SK-N-SH (cell line): ENCODE data around the gene SPOCK3. TPM values are rescaled to one million over a fixed set of nuclear protein-coding genes. Genes with fewer than 3 reads are reported as not detected.

Experiments used
- CTCF ChIA-PET: fragments of 300-600, 350-600 bp; formaldehyde crosslinking; extraction: SDS; loops from one replicate; lab custom pipeline; 2021; lab: Yijun Ruan, JAX
- POLR2A ChIA-PET: fragments of 350-600 bp; sonication (Branson Sonifier 250); formaldehyde crosslinking; extraction: SDS; loops from one replicate; lab custom pipeline; 2020; ENCODE audit warnings: antibody characterized with exemption, inconsistent platforms; lab: Yijun Ruan, JAX
- DNase-seq: peaks from one replicate; pipeline ENCODE4 v3.0.0; 2012
- H2AFZ ChIP-seq: fragments of 200-600 bp; sonication (generic); 2 replicates; pipeline ENCODE4 v1.8.1; 2016; ENCODE audit warnings: antibody characterized with exemption, mild to moderate bottlenecking, low read depth
- H3F3A ChIP-seq: fragments of 200-600 bp; sonication (generic); replicated peaks from 2 replicates; pipeline ENCODE3; 2016; ENCODE audit warnings: antibody characterized with exemption, mild to moderate bottlenecking; ENCODE audit not compliant: insufficient read depth
- H3K27ac ChIP-seq, 2 experiments: fragments of 200-500 bp in 1 of 2; fragments of 200-600 bp in 1 of 2; sonication (Bioruptor generic) in 1 of 2; sonication (generic), shearing (Covaris generic) in 1 of 2; 2 replicates each; pipeline versions ENCODE4 v1.5.1 to v1.6.1; 2014 to 2016; ENCODE audit warnings: low read depth in 2 of 2, inconsistent platforms in 1 of 2, low read length in 1 of 2, mild to moderate bottlenecking in 1 of 2, mixed read lengths in 1 of 2
- H3K27me3 ChIP-seq: fragments of 200-600 bp; sonication (generic), shearing (Covaris generic); 2 replicates; pipeline ENCODE4 v1.6.1; 2016; ENCODE audit warnings: mixed run types; ENCODE audit not compliant: insufficient read depth
- H3K36me3 ChIP-seq, 2 experiments: fragments of 200-500 bp in 1 of 2; fragments of 200-600 bp in 1 of 2; sonication (Bioruptor generic) in 1 of 2; sonication (generic) in 1 of 2; replicated peaks in 1 of 2; 2 replicates each; pipeline versions ENCODE3 to v1.5.1; 2014 to 2016; ENCODE audit warnings: low read length in 1 of 2, mild to moderate bottlenecking in 1 of 2; ENCODE audit not compliant: insufficient read depth in 2 of 2, control insufficient read depth in 1 of 2
- H3K4me1 ChIP-seq, 2 experiments: fragments of 200-500 bp in 1 of 2; fragments of 200-600 bp in 1 of 2; sonication (Bioruptor generic) in 1 of 2; sonication (generic), shearing (Covaris generic) in 1 of 2; 2 replicates each; pipeline versions ENCODE4 v1.5.1 to v1.6.1; 2014 to 2016; ENCODE audit warnings: low read depth in 1 of 2, low read length in 1 of 2, mixed run types in 1 of 2; ENCODE audit not compliant: insufficient read depth in 2 of 2, control insufficient read depth in 1 of 2
- H3K4me2 ChIP-seq: fragments of 200-600 bp; sonication (generic), shearing (Covaris generic); 2 replicates; pipeline ENCODE4 v1.6.1; 2017; ENCODE audit warnings: mixed run types
- H3K4me3 ChIP-seq, 2 experiments: fragments of 200-500 bp in 1 of 2; fragments of 200-600 bp in 1 of 2; sonication (Bioruptor generic) in 1 of 2; sonication (generic), shearing (Covaris generic) in 1 of 2; 2 replicates each; pipeline versions ENCODE4 v1.5.1 to v1.8.1; 2014 to 2016; ENCODE audit warnings: low read depth in 2 of 2, inconsistent platforms in 1 of 2, low read length in 1 of 2, mild to moderate bottlenecking in 1 of 2, mixed read lengths in 1 of 2, moderate library complexity in 1 of 2
- H3K79me2 ChIP-seq: fragments of 200-600 bp; sonication (generic); 2 replicates; pipeline ENCODE4 v1.8.1; 2017; ENCODE audit warnings: mild to moderate bottlenecking; ENCODE audit not compliant: insufficient read depth
- H3K9ac ChIP-seq: fragments of 200-600 bp; sonication (generic); 2 replicates; pipeline ENCODE4 v1.6.1; 2017; ENCODE audit warnings: mixed run types
- H3K9me2 ChIP-seq: fragments of 200-600 bp; sonication (generic); 2 replicates; pipeline ENCODE4 v1.6.1; 2017; ENCODE audit warnings: mixed run types
- H3K9me3 ChIP-seq: fragments of 200-600 bp; sonication (generic); 2 replicates; pipeline ENCODE4 v1.6.1; 2017; ENCODE audit warnings: mixed run types, mild to moderate bottlenecking, moderate library complexity
- H4K20me1 ChIP-seq: fragments of 200-600 bp; sonication (generic); 2 replicates; pipeline ENCODE4 v1.6.1; 2017; ENCODE audit warnings: mild to moderate bottlenecking, mixed run types; ENCODE audit not compliant: insufficient read depth
- ELF1 ChIP-seq: IDR thresholded peaks from 2 replicates; pipeline ENCODE4 v1.4.0; 2012
- EZH2phosphoT487 ChIP-seq: fragments of 200-600 bp; sonication (generic); IDR thresholded peaks from 2 replicates; pipeline ENCODE4 v1.6.1; 2017; ENCODE audit warnings: low read depth, mixed run types, mild to moderate bottlenecking, antibody characterized with exemption, moderate library complexity, borderline replicate concordance
- FOXM1 ChIP-seq: IDR thresholded peaks from 2 replicates; pipeline ENCODE4 v1.4.0; 2012; ENCODE audit warnings: low read depth, mild to moderate bottlenecking
- GATA2 ChIP-seq: sonication (generic); formaldehyde crosslinking; IDR thresholded peaks from 2 replicates; pipeline ENCODE4 v1.5.0; 2020; ENCODE audit warnings: mild to moderate bottlenecking, missing genetic modification reagents
- JUND ChIP-seq: IDR thresholded peaks from 2 replicates; pipeline ENCODE4 v1.4.0; 2012
- MEF2A ChIP-seq: IDR thresholded peaks from 2 replicates; pipeline ENCODE4 v1.4.0; 2012; ENCODE audit warnings: low read depth, borderline replicate concordance
- MXI1 ChIP-seq: IDR thresholded peaks from 2 replicates; pipeline ENCODE4 v1.6.1; 2012; ENCODE audit warnings: mild to moderate bottlenecking, low read depth, low read length, improper control_type of control experiment
- POLR2AphosphoS5 ChIP-seq: IDR thresholded peaks from 2 replicates; pipeline ENCODE4 v1.6.1; 2012; ENCODE audit warnings: low read depth, low read length
- RAD21 ChIP-seq: IDR thresholded peaks from 2 replicates; pipeline ENCODE4 v1.6.1; 2012; ENCODE audit warnings: mild to moderate bottlenecking, low read length
- RCOR1 ChIP-seq: fragments of 150-350 bp; IDR thresholded peaks from 2 replicates; pipeline ENCODE4 v1.6.1; 2017; ENCODE audit warnings: antibody characterized with exemption, low read length
- RXRA ChIP-seq: IDR thresholded peaks from 2 replicates; pipeline ENCODE4 v1.4.0; 2012; ENCODE audit warnings: low read depth, mild to moderate bottlenecking, borderline replicate concordance
- SIN3A ChIP-seq: IDR thresholded peaks from 2 replicates; pipeline ENCODE4 v1.6.1; 2012; ENCODE audit warnings: low read depth, mild to moderate bottlenecking, low read length, moderate library complexity, borderline replicate concordance
- TAF1 ChIP-seq: IDR thresholded peaks from 2 replicates; pipeline ENCODE4 v1.6.1; 2012; ENCODE audit warnings: low read depth, mild to moderate bottlenecking, low read length, moderate library complexity, borderline replicate concordance
- TEAD4 ChIP-seq: IDR thresholded peaks from 2 replicates; pipeline ENCODE4 v1.4.0; 2012; ENCODE audit warnings: mild to moderate bottlenecking, borderline replicate concordance; ENCODE audit not compliant: insufficient read depth
- WGBS: methylation state at CpG from one replicate; pipeline ENCODE4 v1.1.6; 2017; ENCODE audit warnings: low lambda C conversion rate; 5-methylcytosine and 5-hydroxymethylcytosine counted together
- polyA plus RNA-seq, 3 experiments: library from polyadenylated mRNA; depleted of rRNA; stranded (reverse); fragments of >200 nt; gene quantifications; 2 replicates each; pipeline ENCODE4 v1.2.3, GENCODE V29; 2012
- TF ChIP-seq, protein P1 (sequence below): IDR thresholded peaks from 2 replicates; pipeline ENCODE4 v1.4.0; 2012; ENCODE audit warnings: low read depth
- TF ChIP-seq, protein P2 (sequence below): IDR thresholded peaks from 2 replicates; pipeline ENCODE4 v1.4.0; 2012; ENCODE audit warnings: low read depth, borderline replicate concordance
- TF ChIP-seq, protein P3 (sequence below): IDR thresholded peaks from 2 replicates; pipeline ENCODE4 v1.6.1; 2012; ENCODE audit warnings: mild to moderate bottlenecking, low read depth, low read length, moderate library complexity
- TF ChIP-seq, protein P4 (sequence below): IDR thresholded peaks from 2 replicates; pipeline ENCODE4; 2012
- TF ChIP-seq, protein P5 (sequence below): IDR thresholded peaks from 2 replicates; pipeline ENCODE4 v1.4.0; 2012; ENCODE audit warnings: low read depth, borderline replicate concordance

SPOCK3 gene
- polyA plus RNA-seq, 1 of the 3 experiments (the other 2 are of a cell fraction): not detected

DNA sequence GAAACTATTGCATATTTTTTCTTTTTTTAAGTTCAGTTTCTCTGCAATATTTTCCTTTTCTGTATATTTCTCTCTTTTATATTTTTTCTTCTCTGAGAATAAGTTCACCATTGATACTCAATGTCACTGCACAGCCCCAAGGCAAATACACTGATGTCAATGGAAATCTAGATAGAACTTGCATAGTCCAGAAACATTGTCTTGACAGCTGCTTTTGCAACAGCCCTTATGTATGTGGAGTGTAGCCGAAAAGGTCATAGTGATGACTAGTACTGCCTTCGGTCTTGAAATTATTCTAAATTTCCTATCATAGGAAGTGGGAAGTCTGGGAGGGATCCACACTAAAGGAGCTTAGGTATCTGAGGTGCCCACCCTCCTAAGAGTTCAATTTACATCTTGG is 150.0 kb downstream of the SPOCK3 start:
- no peaks in the 10 kb centered on the region for H3K27me3 ChIP-seq
- ChIA-PET CTCF (no interaction called here), POLR2A (no interaction called here)
- no peak overlapping the region for H3K27ac ChIP-seq
- no peaks in the 10 kb centered on the region for H3K9me3 ChIP-seq
- H3F3A ChIP-seq: no peaks in the 10 kb centered on the region
- TF ChIP-seq ELF1 (no peak), JUND (no peak), TEAD4 (no peak), SIN3A (no peak), FOXM1 (no peak), EZH2phosphoT487 (no peak), POLR2AphosphoS5 (no peak), MEF2A (no peak), MXI1 (no peak), RXRA (no peak), RAD21 (no peak), RCOR1 (no peak), TAF1 (no peak), GATA2 (no peak)
- TF ChIP-seq, protein P1, sequence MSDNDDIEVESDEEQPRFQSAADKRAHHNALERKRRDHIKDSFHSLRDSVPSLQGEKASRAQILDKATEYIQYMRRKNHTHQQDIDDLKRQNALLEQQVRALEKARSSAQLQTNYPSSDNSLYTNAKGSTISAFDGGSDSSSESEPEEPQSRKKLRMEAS: no peak
- TF ChIP-seq, protein P2, sequence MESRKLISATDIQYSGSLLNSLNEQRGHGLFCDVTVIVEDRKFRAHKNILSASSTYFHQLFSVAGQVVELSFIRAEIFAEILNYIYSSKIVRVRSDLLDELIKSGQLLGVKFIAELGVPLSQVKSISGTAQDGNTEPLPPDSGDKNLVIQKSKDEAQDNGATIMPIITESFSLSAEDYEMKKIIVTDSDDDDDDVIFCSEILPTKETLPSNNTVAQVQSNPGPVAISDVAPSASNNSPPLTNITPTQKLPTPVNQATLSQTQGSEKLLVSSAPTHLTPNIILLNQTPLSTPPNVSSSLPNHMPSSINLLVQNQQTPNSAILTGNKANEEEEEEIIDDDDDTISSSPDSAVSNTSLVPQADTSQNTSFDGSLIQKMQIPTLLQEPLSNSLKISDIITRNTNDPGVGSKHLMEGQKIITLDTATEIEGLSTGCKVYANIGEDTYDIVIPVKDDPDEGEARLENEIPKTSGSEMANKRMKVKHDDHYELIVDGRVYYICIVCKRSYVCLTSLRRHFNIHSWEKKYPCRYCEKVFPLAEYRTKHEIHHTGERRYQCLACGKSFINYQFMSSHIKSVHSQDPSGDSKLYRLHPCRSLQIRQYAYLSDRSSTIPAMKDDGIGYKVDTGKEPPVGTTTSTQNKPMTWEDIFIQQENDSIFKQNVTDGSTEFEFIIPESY: no peak
- TF ChIP-seq, protein P3, sequence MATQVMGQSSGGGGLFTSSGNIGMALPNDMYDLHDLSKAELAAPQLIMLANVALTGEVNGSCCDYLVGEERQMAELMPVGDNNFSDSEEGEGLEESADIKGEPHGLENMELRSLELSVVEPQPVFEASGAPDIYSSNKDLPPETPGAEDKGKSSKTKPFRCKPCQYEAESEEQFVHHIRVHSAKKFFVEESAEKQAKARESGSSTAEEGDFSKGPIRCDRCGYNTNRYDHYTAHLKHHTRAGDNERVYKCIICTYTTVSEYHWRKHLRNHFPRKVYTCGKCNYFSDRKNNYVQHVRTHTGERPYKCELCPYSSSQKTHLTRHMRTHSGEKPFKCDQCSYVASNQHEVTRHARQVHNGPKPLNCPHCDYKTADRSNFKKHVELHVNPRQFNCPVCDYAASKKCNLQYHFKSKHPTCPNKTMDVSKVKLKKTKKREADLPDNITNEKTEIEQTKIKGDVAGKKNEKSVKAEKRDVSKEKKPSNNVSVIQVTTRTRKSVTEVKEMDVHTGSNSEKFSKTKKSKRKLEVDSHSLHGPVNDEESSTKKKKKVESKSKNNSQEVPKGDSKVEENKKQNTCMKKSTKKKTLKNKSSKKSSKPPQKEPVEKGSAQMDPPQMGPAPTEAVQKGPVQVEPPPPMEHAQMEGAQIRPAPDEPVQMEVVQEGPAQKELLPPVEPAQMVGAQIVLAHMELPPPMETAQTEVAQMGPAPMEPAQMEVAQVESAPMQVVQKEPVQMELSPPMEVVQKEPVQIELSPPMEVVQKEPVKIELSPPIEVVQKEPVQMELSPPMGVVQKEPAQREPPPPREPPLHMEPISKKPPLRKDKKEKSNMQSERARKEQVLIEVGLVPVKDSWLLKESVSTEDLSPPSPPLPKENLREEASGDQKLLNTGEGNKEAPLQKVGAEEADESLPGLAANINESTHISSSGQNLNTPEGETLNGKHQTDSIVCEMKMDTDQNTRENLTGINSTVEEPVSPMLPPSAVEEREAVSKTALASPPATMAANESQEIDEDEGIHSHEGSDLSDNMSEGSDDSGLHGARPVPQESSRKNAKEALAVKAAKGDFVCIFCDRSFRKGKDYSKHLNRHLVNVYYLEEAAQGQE: no peak
- TF ChIP-seq, protein P4, sequence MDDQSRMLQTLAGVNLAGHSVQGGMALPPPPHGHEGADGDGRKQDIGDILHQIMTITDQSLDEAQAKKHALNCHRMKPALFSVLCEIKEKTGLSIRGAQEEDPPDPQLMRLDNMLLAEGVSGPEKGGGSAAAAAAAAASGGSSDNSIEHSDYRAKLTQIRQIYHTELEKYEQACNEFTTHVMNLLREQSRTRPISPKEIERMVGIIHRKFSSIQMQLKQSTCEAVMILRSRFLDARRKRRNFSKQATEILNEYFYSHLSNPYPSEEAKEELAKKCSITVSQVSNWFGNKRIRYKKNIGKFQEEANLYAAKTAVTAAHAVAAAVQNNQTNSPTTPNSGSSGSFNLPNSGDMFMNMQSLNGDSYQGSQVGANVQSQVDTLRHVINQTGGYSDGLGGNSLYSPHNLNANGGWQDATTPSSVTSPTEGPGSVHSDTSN: no peak
- TF ChIP-seq, protein P5, sequence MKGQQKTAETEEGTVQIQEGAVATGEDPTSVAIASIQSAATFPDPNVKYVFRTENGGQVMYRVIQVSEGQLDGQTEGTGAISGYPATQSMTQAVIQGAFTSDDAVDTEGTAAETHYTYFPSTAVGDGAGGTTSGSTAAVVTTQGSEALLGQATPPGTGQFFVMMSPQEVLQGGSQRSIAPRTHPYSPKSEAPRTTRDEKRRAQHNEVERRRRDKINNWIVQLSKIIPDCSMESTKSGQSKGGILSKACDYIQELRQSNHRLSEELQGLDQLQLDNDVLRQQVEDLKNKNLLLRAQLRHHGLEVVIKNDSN: no peak
- H3K9me2 ChIP-seq: no peaks in the 10 kb centered on the region
- H2AFZ ChIP-seq: no peak overlapping the region
- H3K4me3 ChIP-seq: no peak overlapping the region
- no peak for DNase-seq
- no peak overlapping the region for H3K9ac ChIP-seq
- no peaks in the 10 kb centered on the region for H3K36me3 ChIP-seq
- H4K20me1 ChIP-seq: no peaks in the 10 kb centered on the region
- no peaks in the 10 kb centered on the region for H3K4me1 ChIP-seq
- H3K4me2 ChIP-seq: no peak overlapping the region
- no peaks in the 10 kb centered on the region for H3K79me2 ChIP-seq
- 36% methylated on average over 2 of the region's 2 CpGs for WGBS
